Immature natural killer cell (primary cell): ENCODE measurements around the gene CLEC5A. TPM values are rescaled to one million over a fixed set of nuclear protein-coding genes. Genes with fewer than 3 reads are reported as not detected.
"Not testable (repeated sequence)": the region's sequence is repeated elsewhere in the genome, so short reads cannot be mapped to it uniquely, and the experiment has no call there.

Source experiments
- DNase-seq, 3 donors: peaks; one replicate each; pipeline ENCODE4 v3.0.0; 2022; ENCODE audit warnings: mixed read lengths in 1 of 3
- H3K27ac Mint-ChIP-seq, 6 donors: one replicate each; pipeline ENCODE4 v1.8.0; 2020; ENCODE audit warnings: mixed read lengths in 6 of 6, mild to moderate bottlenecking in 5 of 6, inconsistent platforms in 4 of 6, moderate library complexity in 3 of 6
- H3K27me3 Mint-ChIP-seq, 3 donors: one replicate each; pipeline ENCODE4 v1.8.0; 2020 to 2021; ENCODE audit warnings: low read depth in 3 of 3, mild to moderate bottlenecking in 3 of 3, mixed read lengths in 3 of 3, moderate library complexity in 3 of 3, inconsistent platforms in 1 of 3
- H3K36me3 Mint-ChIP-seq, 3 donors: one replicate each; pipeline ENCODE4 v1.8.0; 2020; ENCODE audit warnings: mixed read lengths in 3 of 3, inconsistent platforms in 2 of 3, mild to moderate bottlenecking in 2 of 3
- H3K4me1 Mint-ChIP-seq, 2 donors: one replicate each; pipeline ENCODE4 v1.8.0; 2020; ENCODE audit warnings: inconsistent platforms in 2 of 2, mild to moderate bottlenecking in 2 of 2, mixed read lengths in 2 of 2, moderate library complexity in 1 of 2
- H3K4me3 Mint-ChIP-seq, 5 donors: one replicate each; pipeline ENCODE4 v1.8.0; 2020; ENCODE audit warnings: mild to moderate bottlenecking in 5 of 5, mixed read lengths in 5 of 5, inconsistent platforms in 3 of 5, moderate library complexity in 3 of 5
- H3K9me3 Mint-ChIP-seq, 6 donors: one replicate each; pipeline ENCODE4 v1.8.0; 2020; ENCODE audit warnings: mild to moderate bottlenecking in 6 of 6, mixed read lengths in 6 of 6, inconsistent platforms in 4 of 6, moderate library complexity in 3 of 6
- polyA plus RNA-seq, 3 donors: library from polyadenylated mRNA; unstranded; fragments of 300-500 nt; fragmentation: Illumina TruSeq; gene quantifications; one replicate each; pipeline ENCODE4 v1.2.3, GENCODE V29; 2021

Gene CLEC5A
- polyA plus RNA-seq, 3 donors from 2014 or later: not detected

- Mint-ChIP-seq H3K27ac (no peak overlapping the region), H3K4me3 (no peak overlapping the region), H3K4me1 (no peaks in the 10 kb centered on the region), H3K9me3 (peaks cover 0 to 15% (median 6%) of the 10 kb centered on the region in 6 donors), H3K27me3 (peaks cover 0 to 3% (median 0%) of the 10 kb centered on the region in 3 donors), H3K36me3 (no peaks in the 10 kb centered on the region)
- DNase-seq: no peak
Observed at GRCh38 chr7:141930211-141930610, 16.6 kb downstream of the CLEC5A start.

DNA sequence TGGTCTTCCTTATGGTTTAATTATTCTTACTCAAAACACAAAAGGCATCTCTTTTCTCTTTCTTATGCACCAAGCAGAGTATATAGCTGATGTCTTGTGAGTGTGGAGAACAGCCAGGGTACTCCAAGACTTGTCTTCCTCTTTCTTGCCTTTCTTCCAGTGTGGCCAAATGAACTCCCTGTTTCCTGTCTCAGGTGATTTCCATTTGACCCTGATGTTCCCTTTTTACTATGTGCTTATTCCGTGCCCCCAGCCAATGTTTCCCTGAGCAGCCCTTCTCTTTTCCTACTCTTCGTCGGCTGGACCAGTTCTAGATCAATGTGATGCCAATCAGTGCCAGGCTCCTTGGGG is 18.0 kb downstream of the CLEC5A start:
- DNase-seq: no peak
- no peak overlapping the region for H3K4me3 Mint-ChIP-seq
- H3K27ac Mint-ChIP-seq: no peak overlapping the region

GRCh38 chr7:141928146-141928844 is 18.5 kb downstream of the CLEC5A start:
- H3K4me3 Mint-ChIP-seq: no peak overlapping the region
- peaks cover 0 to 15% (median 6%) of the 10 kb centered on the region in 6 donors for H3K9me3 Mint-ChIP-seq
- no peak for DNase-seq
- no peak overlapping the region for H3K27ac Mint-ChIP-seq
- peaks cover 0 to 3% (median 0%) of the 10 kb centered on the region in 3 donors for H3K27me3 Mint-ChIP-seq
- no peaks in the 10 kb centered on the region for H3K36me3 Mint-ChIP-seq
- no peaks in the 10 kb centered on the region for H3K4me1 Mint-ChIP-seq

More for the DNA sequence above, 18.0 kb downstream of the CLEC5A start:
- H3K36me3 Mint-ChIP-seq: no peaks in the 10 kb centered on the region
- H3K9me3 Mint-ChIP-seq: peaks cover 0 to 15% (median 6%) of the 10 kb centered on the region in 6 donors
- no peaks in the 10 kb centered on the region for H3K4me1 Mint-ChIP-seq
- H3K27me3 Mint-ChIP-seq: peaks cover 0 to 3% (median 0%) of the 10 kb centered on the region in 3 donors

DNA sequence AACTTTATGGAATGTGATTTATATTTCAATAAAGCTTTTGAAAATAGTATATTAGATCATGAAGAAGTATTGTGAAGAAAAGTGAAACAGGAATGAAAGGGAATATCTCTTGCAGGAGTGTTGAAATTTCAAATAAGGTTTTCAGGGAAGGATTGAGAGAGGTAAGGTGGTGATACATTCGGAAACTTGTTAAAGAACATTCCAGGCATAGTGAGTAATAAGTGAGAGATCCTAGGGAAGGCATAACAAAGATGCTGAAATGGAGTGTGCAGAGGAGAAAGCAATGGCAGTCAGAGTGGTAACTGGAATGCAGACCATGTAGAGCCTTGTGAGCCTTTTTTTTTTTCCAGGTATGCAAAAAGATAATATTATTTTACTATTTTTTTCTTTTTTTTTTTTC is 26.5 kb downstream of the CLEC5A start:
- Mint-ChIP-seq H3K36me3 (no peaks in the 10 kb centered on the region), H3K9me3 (peaks cover 0 to 4% (median 1%) of the 10 kb centered on the region in 6 donors), H3K27me3 (peaks cover 0 to 2% (median 0%) of the 10 kb centered on the region in 3 donors), H3K4me1 (no peaks in the 10 kb centered on the region), H3K27ac (no peak overlapping the region), H3K4me3 (no peak overlapping the region)
- no peak for DNase-seq

- H3K4me1 Mint-ChIP-seq: no peaks in the 10 kb centered on the region
- peaks cover 0 to 3% (median 0%) of the 10 kb centered on the region in 3 donors for H3K27me3 Mint-ChIP-seq
- H3K4me3 Mint-ChIP-seq: no peak within 1 kb of the TSS
- peaks cover 0 to 4% (median 1%) of the 10 kb centered on the region in 6 donors for H3K9me3 Mint-ChIP-seq
- no peaks in the 10 kb centered on the region for H3K36me3 Mint-ChIP-seq
- DNase-seq: no peak
- no peak within 1 kb of the TSS for H3K27ac Mint-ChIP-seq
Observed at GRCh38 chr7:141916099-141916498, 30.7 kb downstream of the CLEC5A start, which contains the start of gene OR9A4. OR9A4 (plus strand) TSS chr7:141916399; CDS start chr7:141918876, 2,477 bp downstream.

GRCh38 chr7:141915565-141915964 is 31.2 kb downstream of the CLEC5A start:
- Mint-ChIP-seq H3K27ac (no peak overlapping the region), H3K27me3 (peaks cover 0 to 4% (median 0%) of the 10 kb centered on the region in 3 donors), H3K4me1 (no peaks in the 10 kb centered on the region), H3K9me3 (peaks cover 0 to 4% (median 1%) of the 10 kb centered on the region in 6 donors), H3K4me3 (no peak overlapping the region), H3K36me3 (no peaks in the 10 kb centered on the region)
- DNase-seq: no peak

- no peaks in the 10 kb centered on the region for H3K9me3 Mint-ChIP-seq
- H3K4me3 Mint-ChIP-seq: no peak overlapping the region
- no peaks in the 10 kb centered on the region for H3K36me3 Mint-ChIP-seq
- DNase-seq: no peak
- H3K27me3 Mint-ChIP-seq: peaks cover 2 to 5% (median 3%) of the 10 kb centered on the region in 3 donors
- H3K27ac Mint-ChIP-seq: no peak overlapping the region
- no peaks in the 10 kb centered on the region for H3K4me1 Mint-ChIP-seq
Observed at GRCh38 chr7:141911391-141911790, 35.4 kb downstream of the CLEC5A start.

- Mint-ChIP-seq H3K27ac (no peak overlapping the region), H3K4me1 (no peaks in the 10 kb centered on the region), H3K36me3 (no peaks in the 10 kb centered on the region), H3K4me3 (no peak overlapping the region), H3K9me3 (no peaks in the 10 kb centered on the region), H3K27me3 (peaks cover 2 to 6% (median 3%) of the 10 kb centered on the region in 3 donors)
- DNase-seq: no peak
Observed at GRCh38 chr7:141906285-141906684, 40.5 kb downstream of the CLEC5A start.

DNA sequence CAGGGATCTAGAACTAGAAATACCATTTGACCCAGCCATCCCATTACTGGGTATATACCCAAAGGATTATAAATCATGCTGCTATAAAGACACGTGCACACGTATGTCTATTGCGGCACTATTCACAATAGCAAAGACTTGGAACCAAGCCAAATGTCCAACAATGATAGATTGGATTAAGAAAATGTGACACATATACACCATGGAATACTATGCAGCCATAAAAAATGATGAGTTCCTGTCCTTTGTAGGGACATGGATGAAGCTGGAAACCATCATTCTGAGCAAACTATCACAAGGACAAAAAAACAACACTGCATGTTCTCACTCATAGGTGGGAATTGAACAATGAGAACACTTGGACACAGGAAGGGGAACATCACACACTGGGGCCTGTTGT is 47.4 kb downstream of the CLEC5A start:
- H3K9me3 Mint-ChIP-seq, H3K27me3 Mint-ChIP-seq: not testable (repeated sequence)

DNA sequence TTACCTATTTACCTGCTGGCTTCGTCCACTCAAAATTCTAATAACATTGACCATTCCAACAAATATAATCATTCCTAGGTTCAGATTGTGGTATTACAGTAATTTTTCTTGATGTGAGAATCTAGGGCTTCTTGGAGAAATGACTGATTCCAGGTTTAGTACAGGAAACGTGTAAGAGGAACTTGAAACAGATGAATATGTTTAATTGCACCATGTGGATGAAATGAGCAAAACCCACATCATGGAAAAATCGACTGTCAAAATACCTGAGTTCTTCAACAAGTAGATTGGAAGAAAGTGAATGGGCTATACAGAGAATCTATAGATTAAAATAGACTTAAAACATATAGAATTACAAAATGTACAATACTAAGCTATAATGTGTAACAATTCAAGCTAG is 55.4 kb downstream of the CLEC5A start:
- Mint-ChIP-seq H3K4me1 (no peaks in the 10 kb centered on the region), H3K9me3 (no peaks in the 10 kb centered on the region), H3K4me3 (no peak overlapping the region), H3K27me3 (peaks cover 0 to 2% (median 0%) of the 10 kb centered on the region in 3 donors), H3K27ac (no peak overlapping the region), H3K36me3 (no peaks in the 10 kb centered on the region)
- DNase-seq: no peak

More for the DNA sequence above, 47.4 kb downstream of the CLEC5A start:
- not testable (repeated sequence) for H3K36me3 Mint-ChIP-seq, DNase-seq, H3K4me1 Mint-ChIP-seq, H3K4me3 Mint-ChIP-seq, H3K27ac Mint-ChIP-seq

GRCh38 chr7:141889321-141889720 is 57.5 kb downstream of the CLEC5A start:
- Mint-ChIP-seq H3K4me1 (no peaks in the 10 kb centered on the region), H3K27me3 (peaks cover 0 to 2% (median 0%) of the 10 kb centered on the region in 3 donors), H3K9me3 (peaks cover 0 to 5% (median 0%) of the 10 kb centered on the region in 6 donors), H3K4me3 (no peak overlapping the region), H3K36me3 (no peaks in the 10 kb centered on the region), H3K27ac (no peak overlapping the region)
- DNase-seq: no peak

GRCh38 chr7:141884539-141885225 is 62.1 kb downstream of the CLEC5A start:
- Mint-ChIP-seq H3K4me3 (no peak overlapping the region), H3K9me3 (peaks cover 0 to 12% (median 3%) of the 10 kb centered on the region in 6 donors), H3K36me3 (no peaks in the 10 kb centered on the region), H3K27ac (no peak overlapping the region), H3K27me3 (peaks cover 0 to 4% (median 0%) of the 10 kb centered on the region in 3 donors), H3K4me1 (no peaks in the 10 kb centered on the region)
- no peak for DNase-seq

- Mint-ChIP-seq H3K4me1 (no peaks in the 10 kb centered on the region), H3K27me3 (peaks cover 0 to 7% (median 0%) of the 10 kb centered on the region in 3 donors), H3K4me3 (no peak overlapping the region), H3K9me3 (peaks cover 0 to 13% (median 6%) of the 10 kb centered on the region in 6 donors), H3K27ac (no peak overlapping the region), H3K36me3 (no peaks in the 10 kb centered on the region)
- DNase-seq: no peak
Observed at GRCh38 chr7:141880960-141881359, 65.8 kb downstream of the CLEC5A start.

DNA sequence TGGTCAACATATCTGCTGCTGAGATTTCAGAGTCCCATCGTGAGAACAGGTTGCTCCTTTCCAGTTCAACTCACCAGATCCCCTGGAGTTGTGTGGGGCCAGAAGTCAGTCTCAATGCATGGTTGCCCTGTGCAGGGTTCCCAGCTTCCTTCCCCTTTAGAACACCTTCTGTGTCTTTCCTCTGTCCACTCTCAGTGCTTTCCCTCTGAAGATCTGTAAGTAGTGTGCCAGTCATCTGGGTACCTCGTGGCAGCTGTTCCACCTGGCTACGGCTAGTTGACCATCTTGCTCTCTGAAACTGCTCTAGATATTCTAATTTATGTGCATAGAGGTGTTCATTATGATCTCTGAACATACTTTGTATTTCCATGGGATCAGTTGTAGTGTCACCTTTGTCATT is 69.4 kb downstream of the CLEC5A start:
- peaks cover 0 to 10% (median 7%) of the 10 kb centered on the region in 6 donors for H3K9me3 Mint-ChIP-seq
- no peaks in the 10 kb centered on the region for H3K36me3 Mint-ChIP-seq
- no peak overlapping the region for H3K4me3 Mint-ChIP-seq
- no peaks in the 10 kb centered on the region for H3K4me1 Mint-ChIP-seq
- no peak overlapping the region for H3K27ac Mint-ChIP-seq
- H3K27me3 Mint-ChIP-seq: peaks cover 0 to 7% (median 0%) of the 10 kb centered on the region in 3 donors
- no peak for DNase-seq
